GM12891 (cell line): ENCODE measurements around the gene XPO1.

Experiments used
- POLR2A ChIP-seq: IDR thresholded peaks from 2 replicates; pipeline ENCODE4 v1.6.1; 2011; ENCODE audit warnings: low read depth, low read length, control low read depth
- POLR2AphosphoS5 ChIP-seq: IDR thresholded peaks from 2 replicates; pipeline ENCODE4 v1.6.1; 2011; ENCODE audit warnings: low read depth, low read length, control low read depth

GRCh38 chr2:61469424-61470121, 68.6 kb downstream of the XPO1 start:
- TF ChIP-seq POLR2A (no peak), POLR2AphosphoS5 (no peak)
